Mesothelial cell of epicardium (in vitro differentiated cells): ENCODE results near the gene PSMD4. TPM values are rescaled to one million over a fixed set of nuclear protein-coding genes. Genes with fewer than 3 reads are reported as not detected.

Source experiments
- DNase-seq, 2 experiments: peaks; one replicate each; pipeline ENCODE4 v3.0.0; 2021; ENCODE audit warnings: low spot score in 2 of 2; ENCODE audit not compliant: unreplicated experiment in 2 of 2
- H3K27ac Mint-ChIP-seq: 2 replicates; pipeline ENCODE4 v1.8.0; 2021; ENCODE audit warnings: mixed read lengths
- H3K27me3 Mint-ChIP-seq: 2 replicates; pipeline ENCODE4 v1.8.0; 2021; ENCODE audit warnings: low read depth, mixed read lengths
- H3K36me3 Mint-ChIP-seq: 2 replicates; pipeline ENCODE4 v1.8.0; 2021; ENCODE audit warnings: mixed read lengths
- H3K4me1 Mint-ChIP-seq: 2 replicates; pipeline ENCODE4 v1.8.0; 2021; ENCODE audit warnings: mixed read lengths
- H3K4me3 Mint-ChIP-seq: 2 replicates; pipeline ENCODE4 v1.8.0; 2021; ENCODE audit warnings: mild to moderate bottlenecking, moderate library complexity, mixed read lengths
- H3K9me3 Mint-ChIP-seq: 2 replicates; pipeline ENCODE4 v1.8.0; 2021; ENCODE audit warnings: mixed read lengths
- total RNA-seq: library from RNA; stranded (reverse); gene quantifications from 3 replicates; pipeline ENCODE4 v1.2.1, GENCODE V29; 2021
- TF ChIP-seq, protein P1 (sequence below): fragments of 200-600 bp; sonication (generic); IDR thresholded peaks from one replicate; pipeline ENCODE4 v1.5.0; 2021; ENCODE audit warnings: antibody characterized with exemption; ENCODE audit not compliant: unreplicated experiment

PSMD4 gene
- total RNA-seq, 1 donor from 2014 or later = 114 TPM

DNA sequence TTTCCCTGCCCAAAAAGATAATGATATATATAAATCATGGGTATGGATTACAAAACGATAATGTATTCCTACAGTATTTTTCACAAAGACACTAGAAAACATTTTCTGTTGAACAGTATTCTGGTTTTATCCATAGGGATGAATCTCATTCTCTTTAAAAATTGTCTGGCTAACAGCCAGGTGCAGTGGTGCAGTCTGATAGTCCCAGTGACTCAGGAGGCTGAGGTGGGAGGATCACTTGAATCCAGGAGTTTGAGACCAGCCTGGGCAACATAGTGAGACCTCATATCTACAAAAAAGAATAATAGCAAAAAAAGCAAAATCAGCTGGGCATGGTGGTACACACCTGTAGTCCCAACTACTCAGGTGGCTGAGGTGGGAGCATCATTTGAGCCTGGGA lies 32.9 kb upstream of the PSMD4 start:
- Mint-ChIP-seq H3K4me3 (no peak overlapping the region), H3K36me3 (peaks cover 8% of the 10 kb centered on the region), H3K27me3 (no peaks in the 10 kb centered on the region), H3K9me3 (no peaks in the 10 kb centered on the region), H3K27ac (no peak overlapping the region), H3K4me1 (no peaks in the 10 kb centered on the region)
- TF ChIP-seq, protein P1, sequence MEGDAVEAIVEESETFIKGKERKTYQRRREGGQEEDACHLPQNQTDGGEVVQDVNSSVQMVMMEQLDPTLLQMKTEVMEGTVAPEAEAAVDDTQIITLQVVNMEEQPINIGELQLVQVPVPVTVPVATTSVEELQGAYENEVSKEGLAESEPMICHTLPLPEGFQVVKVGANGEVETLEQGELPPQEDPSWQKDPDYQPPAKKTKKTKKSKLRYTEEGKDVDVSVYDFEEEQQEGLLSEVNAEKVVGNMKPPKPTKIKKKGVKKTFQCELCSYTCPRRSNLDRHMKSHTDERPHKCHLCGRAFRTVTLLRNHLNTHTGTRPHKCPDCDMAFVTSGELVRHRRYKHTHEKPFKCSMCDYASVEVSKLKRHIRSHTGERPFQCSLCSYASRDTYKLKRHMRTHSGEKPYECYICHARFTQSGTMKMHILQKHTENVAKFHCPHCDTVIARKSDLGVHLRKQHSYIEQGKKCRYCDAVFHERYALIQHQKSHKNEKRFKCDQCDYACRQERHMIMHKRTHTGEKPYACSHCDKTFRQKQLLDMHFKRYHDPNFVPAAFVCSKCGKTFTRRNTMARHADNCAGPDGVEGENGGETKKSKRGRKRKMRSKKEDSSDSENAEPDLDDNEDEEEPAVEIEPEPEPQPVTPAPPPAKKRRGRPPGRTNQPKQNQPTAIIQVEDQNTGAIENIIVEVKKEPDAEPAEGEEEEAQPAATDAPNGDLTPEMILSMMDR = no peak
- DNase-seq = no peak

DNA sequence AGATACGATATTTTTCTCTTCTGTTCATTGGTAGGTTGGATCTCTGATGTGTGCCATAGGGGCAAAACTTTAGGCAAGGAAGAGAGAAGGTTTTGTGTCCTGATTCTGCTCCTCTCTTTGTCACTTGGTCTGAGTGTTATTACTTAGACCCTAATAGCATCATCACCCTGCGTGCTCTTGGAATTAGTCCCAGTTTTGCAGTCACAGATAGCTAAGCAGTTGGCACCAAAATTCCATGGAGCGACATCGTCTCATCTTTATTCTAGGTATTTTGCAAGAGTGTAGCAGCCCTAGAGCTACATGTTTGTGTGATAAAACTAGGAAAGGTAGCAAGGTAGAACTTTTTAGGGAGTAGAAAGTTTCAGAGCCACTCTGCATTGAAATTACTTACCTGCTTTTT lies 32.4 kb upstream of the PSMD4 start:
- Mint-ChIP-seq H3K27me3 (no peaks in the 10 kb centered on the region), H3K36me3 (peaks cover 11% of the 10 kb centered on the region), H3K27ac (peak overlapping the region; percentile 66), H3K4me1 (no peaks in the 10 kb centered on the region), H3K9me3 (no peaks in the 10 kb centered on the region), H3K4me3 (no peak overlapping the region)
- no peak for DNase-seq
- TF ChIP-seq, protein P1 = no peak

DNA sequence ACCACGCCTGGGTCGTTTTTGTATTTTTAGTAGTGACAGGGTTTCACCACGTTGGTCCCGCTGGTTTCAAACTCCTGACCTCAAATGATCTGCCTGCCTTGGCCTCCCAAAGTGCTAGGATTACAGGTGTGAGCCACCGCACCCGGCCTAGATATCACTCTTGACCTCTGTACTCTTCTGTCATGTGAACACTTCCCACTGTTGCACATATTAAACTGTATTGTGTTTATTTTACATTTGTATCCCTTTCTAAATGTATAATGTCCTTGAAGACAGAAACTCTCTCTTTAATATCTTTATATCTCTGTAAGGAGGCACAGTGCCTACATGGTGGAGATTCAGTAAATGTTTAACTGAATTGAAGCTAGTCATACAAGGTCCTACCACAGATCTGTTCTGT lies 19.3 kb upstream of the PSMD4 start:
- H3K9me3 Mint-ChIP-seq = no peaks in the 10 kb centered on the region
- H3K4me1 Mint-ChIP-seq = no peaks in the 10 kb centered on the region
- H3K27me3 Mint-ChIP-seq = no peaks in the 10 kb centered on the region
- TF ChIP-seq, protein P1 = no peak
- H3K4me3 Mint-ChIP-seq = no peak overlapping the region
- DNase-seq = no peak
- peaks cover 50% of the 10 kb centered on the region for H3K36me3 Mint-ChIP-seq
- H3K27ac Mint-ChIP-seq = no peak overlapping the region

DNA sequence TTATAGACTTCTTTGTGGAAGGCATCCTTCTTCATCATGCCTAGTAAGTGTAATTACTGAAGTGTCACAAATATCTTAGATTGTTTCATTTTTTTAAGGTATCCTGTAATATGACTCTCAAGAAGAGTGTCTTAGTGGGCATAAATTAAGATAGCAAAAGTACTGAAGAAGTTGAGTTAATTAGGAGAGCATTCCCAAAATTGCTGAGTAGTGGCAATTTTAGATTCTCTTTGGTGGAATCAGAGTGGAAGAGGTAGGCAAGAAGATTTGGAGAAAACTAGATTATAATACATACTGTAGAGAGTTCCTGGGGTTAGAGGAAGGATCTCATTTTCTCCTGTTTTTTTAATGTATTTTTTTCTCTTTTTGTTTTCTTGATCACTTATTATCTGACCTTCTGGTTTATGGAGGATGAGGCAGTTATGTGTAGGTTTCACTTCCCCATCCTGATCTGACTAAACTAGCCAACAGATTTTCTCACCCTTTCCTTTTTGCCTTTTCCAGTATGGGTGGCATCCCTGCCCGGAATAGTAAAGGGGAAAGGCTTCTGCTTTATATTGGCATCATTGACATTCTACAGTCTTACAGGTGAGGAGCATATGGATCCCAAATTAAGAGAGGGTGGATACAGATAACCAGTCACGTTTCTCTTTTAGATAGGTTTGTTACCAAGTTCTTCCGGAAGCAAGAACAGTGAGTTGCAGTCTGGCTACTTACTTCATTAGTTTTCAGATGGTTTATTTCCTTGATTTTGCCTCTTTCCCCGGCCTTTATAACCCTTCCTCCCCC lies 16.7 kb upstream of the PSMD4 start:
- peaks cover 50% of the 10 kb centered on the region for H3K36me3 Mint-ChIP-seq
- TF ChIP-seq, protein P1 = no peak
- no peak for DNase-seq
- no peak overlapping the region for H3K4me3 Mint-ChIP-seq
- H3K27me3 Mint-ChIP-seq = no peaks in the 10 kb centered on the region
- H3K9me3 Mint-ChIP-seq = no peaks in the 10 kb centered on the region
- H3K27ac Mint-ChIP-seq = no peak overlapping the region
- H3K4me1 Mint-ChIP-seq = no peaks in the 10 kb centered on the region

DNA sequence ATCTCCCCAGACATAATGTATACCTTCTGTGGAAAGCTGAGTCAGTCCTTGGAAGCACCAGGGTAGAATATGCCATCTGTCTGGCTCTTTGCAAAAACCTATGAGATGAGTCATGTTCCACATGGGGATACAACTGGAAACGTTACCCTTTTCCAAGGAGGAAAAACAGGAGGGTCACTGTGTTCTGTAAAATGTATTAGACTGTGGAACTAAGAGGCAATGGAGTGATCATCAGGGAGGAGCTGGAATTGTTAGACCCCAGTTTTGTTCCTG lies 16.1 kb upstream of the PSMD4 start:
- no peaks in the 10 kb centered on the region for H3K9me3 Mint-ChIP-seq
- DNase-seq = no peak
- no peaks in the 10 kb centered on the region for H3K27me3 Mint-ChIP-seq
- TF ChIP-seq, protein P1 = no peak
- H3K4me1 Mint-ChIP-seq = no peaks in the 10 kb centered on the region
- peaks cover 53% of the 10 kb centered on the region for H3K36me3 Mint-ChIP-seq
- H3K27ac Mint-ChIP-seq = no peak overlapping the region
- no peak overlapping the region for H3K4me3 Mint-ChIP-seq

DNA sequence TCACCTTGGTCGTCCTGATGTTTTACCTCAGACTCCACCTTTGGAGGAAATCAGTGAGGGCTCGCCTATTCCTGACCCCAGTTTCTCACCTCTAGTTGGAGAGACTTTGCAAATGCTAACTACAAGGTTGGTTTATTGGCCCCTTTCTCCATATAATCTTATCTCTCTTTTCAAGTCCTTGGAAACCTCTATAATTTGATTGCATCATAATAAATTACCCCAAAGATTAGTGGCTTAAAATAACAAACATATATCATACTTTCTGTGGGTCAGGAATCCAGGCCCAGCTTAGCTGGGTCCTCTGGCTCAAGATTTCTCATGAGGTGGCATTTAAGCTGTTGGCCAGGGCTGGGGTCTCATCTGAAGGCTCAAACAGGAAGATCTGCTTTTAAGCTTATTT lies 12.1 kb upstream of the PSMD4 start:
- Mint-ChIP-seq H3K9me3 (no peaks in the 10 kb centered on the region), H3K27ac (no peak overlapping the region), H3K36me3 (peaks cover 51% of the 10 kb centered on the region), H3K4me3 (no peak overlapping the region), H3K4me1 (no peaks in the 10 kb centered on the region), H3K27me3 (no peaks in the 10 kb centered on the region)
- no peak for DNase-seq
- TF ChIP-seq, protein P1 = no peak
